Measurements from ENCODE around the gene MRPL3. TPM values are rescaled to one million over a fixed set of nuclear protein-coding genes. Genes with fewer than 3 reads are reported as not detected.

MRPL3 gene
- total and polyA plus RNA-seq, 10 of the 15 experiments (the other 5 are each of a cell fraction or from before 2014, with no cell fraction given): 91.6 to 307 (median 198) TPM

GRCh38 chr3:131485119-131485518 lies 17.7 kb downstream of the MRPL3 start:
- no peak for TF ChIP-seq STAT3 (IDR thresholded peaks at IDR 0.05; ENCODE audit: low read depth, low read length)
- no peak for TF ChIP-seq NFIC (IDR thresholded peaks at IDR 0.05; ENCODE audit: low read depth, low read length)
- RAD21 ChIA-PET (ENCODE audit: unreplicated experiment): interaction anchor here (0.7 kb wide), 1 partner anchor 64 kb away, joined by 3 read pairs; no protein-coding TSS in a partner anchor
- FAIRE-seq: peak; percentile 18
- POLR2A ChIA-PET: no interaction called here
- Histone ChIP-seq H2AFZ (ENCODE audit: control insufficient read depth, low read depth, low read length) (no peak overlapping the region), H3K9me3 (replicated peaks; ENCODE audit: control insufficient read depth, insufficient read depth, low read length) (no peaks in the 10 kb centered on the region), H3K4me3 (no peak overlapping the region), H3K79me2 (ENCODE audit: control insufficient read depth, insufficient read depth, low read length) (no peaks in the 10 kb centered on the region; the same call in 1 of the 2 replicates), H3K27ac (ENCODE audit: control insufficient read depth, insufficient read depth) (no peak overlapping the region), H3K36me3 (ENCODE audit: control insufficient read depth in 2 of 2, insufficient read depth in 2 of 2, low read length in 1 of 2) (peaks cover 0 to 7% of the 10 kb centered on the region in 2 experiments; a peak in 2 of 4 replicates), H3K27me3 (replicated peaks in 1 of 2; ENCODE audit: control insufficient read depth in 2 of 2, insufficient read depth in 2 of 2, low read length in 1 of 2) (no peaks in the 10 kb centered on the region), H4K20me1 (ENCODE audit: control insufficient read depth, insufficient read depth) (no peaks in the 10 kb centered on the region), H3K9ac (ENCODE audit: control insufficient read depth, insufficient read depth, low read length) (no peak overlapping the region), H3K4me1 (ENCODE audit: control insufficient read depth, insufficient read depth, low read length) (no peaks in the 10 kb centered on the region), H3K4me2 (ENCODE audit: control insufficient read depth, insufficient read depth) (no peak overlapping the region)
- in situ Hi-C loops (cut with MboI) (no loop called here), intact Hi-C loops (cut with micrococcal nuclease; ENCODE audit: unreplicated experiment) (no loop called here)
- no peak for ATAC-seq
- SMC1A ChIA-PET (ENCODE audit: uncharacterized antibody, unreplicated experiment): interaction anchor here (0.9 to 2.0 kb wide), 5 partner anchors 9 to 544 kb away, joined by 3 to 6 read pairs (median 3); no protein-coding TSS in a partner anchor
- 100% methylated on average over 1 of the region's 1 CpG for WGBS (ENCODE audit: insufficient coverage, insufficient replicate concordance, low lambda C conversion rate, missing lambda C conversion rate)
- no peak for DNase-seq (ENCODE audit: low read depth, low spot score)
- CTCF ChIA-PET: interaction anchor here (1.0 kb wide), 1 partner anchor 432 kb away, joined by 4 read pairs; no protein-coding TSS in a partner anchor
- no TSS peak for BruUV-seq (replicated peaks)

GRCh38 chr3:131484496-131485111 lies 18.2 kb downstream of the MRPL3 start:
- BruUV-seq (replicated peaks): no TSS peak
- ATAC-seq (no peak; the same call in 2 of the 3 replicates), DNase-seq (ENCODE audit: low read depth, low spot score) (no peak), FAIRE-seq (peak; percentile 7)
- Histone ChIP-seq H3K27me3 (replicated peaks in 1 of 2; ENCODE audit: control insufficient read depth in 2 of 2, insufficient read depth in 2 of 2, low read length in 1 of 2) (no peaks in the 10 kb centered on the region), H4K20me1 (ENCODE audit: control insufficient read depth, insufficient read depth) (no peaks in the 10 kb centered on the region), H3K4me2 (ENCODE audit: control insufficient read depth, insufficient read depth) (no peak overlapping the region), H3K4me3 (no peak overlapping the region), H3K36me3 (ENCODE audit: control insufficient read depth in 2 of 2, insufficient read depth in 2 of 2, low read length in 1 of 2) (peaks cover 0 to 7% of the 10 kb centered on the region in 2 experiments; a peak in 2 of 4 replicates), H3K9ac (ENCODE audit: control insufficient read depth, insufficient read depth, low read length) (no peak overlapping the region), H3K9me3 (replicated peaks; ENCODE audit: control insufficient read depth, insufficient read depth, low read length) (no peaks in the 10 kb centered on the region), H3K79me2 (ENCODE audit: control insufficient read depth, insufficient read depth, low read length) (no peaks in the 10 kb centered on the region; the same call in 1 of the 2 replicates), H3K4me1 (ENCODE audit: control insufficient read depth, insufficient read depth, low read length) (no peaks in the 10 kb centered on the region), H2AFZ (ENCODE audit: control insufficient read depth, low read depth, low read length) (no peak overlapping the region), H3K27ac (ENCODE audit: control insufficient read depth, insufficient read depth) (no peak overlapping the region)
- in situ Hi-C loops (cut with MboI) (no loop called here), intact Hi-C loops (cut with micrococcal nuclease; ENCODE audit: unreplicated experiment) (no loop called here)
- ChIA-PET CTCF (no interaction called here), RAD21 (ENCODE audit: unreplicated experiment) (interaction anchor here (0.7 kb wide), 1 partner anchor 65 kb away, joined by 3 read pairs; no protein-coding TSS in a partner anchor), SMC1A (ENCODE audit: uncharacterized antibody, unreplicated experiment) (interaction anchor here (0.9 to 2.0 kb wide), 5 partner anchors 9 to 545 kb away, joined by 3 to 6 read pairs (median 3); no protein-coding TSS in a partner anchor), POLR2A (no interaction called here)
- 96% methylated on average over 4 of the region's 4 CpGs for WGBS (ENCODE audit: insufficient coverage, insufficient replicate concordance, low lambda C conversion rate, missing lambda C conversion rate)
- TF ChIP-seq ZNF24 (IDR thresholded peaks at IDR 0.05) (no peak), RAD21 (IDR thresholded peaks at IDR 0.05; ENCODE audit: insufficient read depth, low read depth, low read length) (no peak), NR2F1 (conservative IDR thresholded peaks at IDR 0.05) (no peak), KLF5 (IDR thresholded peaks at IDR 0.05; ENCODE audit: partially characterized antibody) (no peak), TCF7 (IDR thresholded peaks at IDR 0.05; ENCODE audit: borderline replicate concordance) (no peak), SREBF1 (IDR thresholded peaks at IDR 0.05; ENCODE audit: low read length) (no peak)
- TF ChIP-seq, protein P1, sequence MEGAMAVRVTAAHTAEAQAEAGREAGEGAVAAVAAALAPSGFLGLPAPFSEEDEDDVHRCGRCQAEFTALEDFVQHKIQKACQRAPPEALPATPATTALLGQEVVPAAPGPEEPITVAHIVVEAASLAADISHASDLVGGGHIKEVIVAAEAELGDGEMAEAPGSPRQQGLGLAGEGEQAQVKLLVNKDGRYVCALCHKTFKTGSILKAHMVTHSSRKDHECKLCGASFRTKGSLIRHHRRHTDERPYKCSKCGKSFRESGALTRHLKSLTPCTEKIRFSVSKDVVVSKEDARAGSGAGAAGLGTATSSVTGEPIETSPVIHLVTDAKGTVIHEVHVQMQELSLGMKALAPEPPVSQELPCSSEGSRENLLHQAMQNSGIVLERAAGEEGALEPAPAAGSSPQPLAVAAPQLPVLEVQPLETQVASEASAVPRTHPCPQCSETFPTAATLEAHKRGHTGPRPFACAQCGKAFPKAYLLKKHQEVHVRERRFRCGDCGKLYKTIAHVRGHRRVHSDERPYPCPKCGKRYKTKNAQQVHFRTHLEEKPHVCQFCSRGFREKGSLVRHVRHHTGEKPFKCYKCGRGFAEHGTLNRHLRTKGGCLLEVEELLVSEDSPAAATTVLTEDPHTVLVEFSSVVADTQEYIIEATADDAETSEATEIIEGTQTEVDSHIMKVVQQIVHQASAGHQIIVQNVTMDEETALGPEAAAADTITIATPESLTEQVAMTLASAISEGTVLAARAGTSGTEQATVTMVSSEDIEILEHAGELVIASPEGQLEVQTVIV (IDR thresholded peaks at IDR 0.05; ENCODE audit: borderline replicate concordance, partially characterized antibody): no peak
- TF ChIP-seq, protein P2, sequence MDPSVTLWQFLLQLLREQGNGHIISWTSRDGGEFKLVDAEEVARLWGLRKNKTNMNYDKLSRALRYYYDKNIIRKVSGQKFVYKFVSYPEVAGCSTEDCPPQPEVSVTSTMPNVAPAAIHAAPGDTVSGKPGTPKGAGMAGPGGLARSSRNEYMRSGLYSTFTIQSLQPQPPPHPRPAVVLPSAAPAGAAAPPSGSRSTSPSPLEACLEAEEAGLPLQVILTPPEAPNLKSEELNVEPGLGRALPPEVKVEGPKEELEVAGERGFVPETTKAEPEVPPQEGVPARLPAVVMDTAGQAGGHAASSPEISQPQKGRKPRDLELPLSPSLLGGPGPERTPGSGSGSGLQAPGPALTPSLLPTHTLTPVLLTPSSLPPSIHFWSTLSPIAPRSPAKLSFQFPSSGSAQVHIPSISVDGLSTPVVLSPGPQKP (IDR thresholded peaks at IDR 0.05; ENCODE audit: low read depth, low read length): no peak

Measured in GM12878 (cell line).